GM12878 (cell line): ENCODE results near the gene FANCC. TPM values are rescaled to one million over a fixed set of nuclear protein-coding genes. Genes with fewer than 3 reads are reported as not detected.

Experiments
- ATAC-seq: fragments of 200-7000 bp; cut with Tn5 transposase; 3 replicates; pipeline ENCODE4 v1.9.1; 2020; ENCODE audit warnings: mild to moderate bottlenecking, moderate library complexity
- BruUV-seq: library from RNA; stranded (reverse); fragments of 400-500 nt; replicated peaks from 2 replicates; lab custom pipeline; 2021; lab: Mats Ljungman, UMichigan
- CTCF ChIA-PET: fragments of 300-600 bp; sonication (Branson Sonifier 250); formaldehyde crosslinking; extraction: SDS; loops from one replicate; lab custom pipeline; 2021; ENCODE audit warnings: inconsistent platforms; lab: Yijun Ruan, JAX
- POLR2A ChIA-PET: fragments of 350-600 bp; formaldehyde crosslinking; extraction: SDS; loops from one replicate; lab custom pipeline; 2021; ENCODE audit warnings: inconsistent platforms; lab: Charles Lee
- RAD21 ChIA-PET: fragments of 300-600 bp; sonication (Branson Sonifier 250); formaldehyde crosslinking; loops from one replicate; lab custom pipeline; 2023; ENCODE audit warnings: antibody characterized with exemption; ENCODE audit not compliant: unreplicated experiment; lab: Charles Lee
- SMC1A ChIA-PET: fragments of 300-600 bp; sonication (Branson Sonifier 250); formaldehyde crosslinking; loops from one replicate; lab custom pipeline; 2023; ENCODE audit not compliant: unreplicated experiment, uncharacterized antibody; lab: Charles Lee
- DNase-seq: peaks from one replicate; pipeline ENCODE4 v3.0.0-alpha.2; 2011; ENCODE audit warnings: low read depth, low spot score
- FAIRE-seq: peaks from 3 replicates; lab custom pipeline; 2011; peaks lifted over from hg19 to GRCh38; lab: Jason Lieb, UNC
- H2AFZ ChIP-seq: 2 replicates; pipeline ENCODE4 v1.6.0; 2011; ENCODE audit warnings: low read depth, low read length, control low read depth; ENCODE audit not compliant: control insufficient read depth
- H3K27ac ChIP-seq: 2 replicates; pipeline ENCODE4 v1.5.1; 2011; ENCODE audit warnings: control low read depth; ENCODE audit not compliant: control insufficient read depth, insufficient read depth
- H3K27me3 ChIP-seq, 2 experiments: replicated peaks in 1 of 2; 2 replicates each; pipeline versions ENCODE4 v1.6.0 to v1.6.1; 2011; ENCODE audit warnings: low read length in 1 of 2; ENCODE audit not compliant: control insufficient read depth in 2 of 2, insufficient read depth in 2 of 2
- H3K36me3 ChIP-seq, 2 experiments: 2 replicates each; pipeline ENCODE4 v1.5.1; 2011; ENCODE audit warnings: low read length in 1 of 2; ENCODE audit not compliant: control insufficient read depth in 2 of 2, insufficient read depth in 2 of 2
- H3K4me1 ChIP-seq: 2 replicates; pipeline ENCODE4 v1.6.1; 2011; ENCODE audit warnings: mild to moderate bottlenecking, low read length, moderate library complexity, mixed read lengths; ENCODE audit not compliant: control insufficient read depth, insufficient read depth
- H3K4me2 ChIP-seq: 2 replicates; pipeline ENCODE4 v1.6.0; 2011; ENCODE audit warnings: control low read depth; ENCODE audit not compliant: control insufficient read depth, insufficient read depth
- H3K4me3 ChIP-seq: fragments of 200-600 bp; sonication (generic); 2 replicates; pipeline ENCODE4 v1.5.1; 2016
- H3K79me2 ChIP-seq: 2 replicates; pipeline ENCODE4 v1.6.0; 2011; ENCODE audit warnings: low read length; ENCODE audit not compliant: control insufficient read depth, insufficient read depth
- H3K9ac ChIP-seq: 2 replicates; pipeline ENCODE4 v1.8.0; 2011; ENCODE audit warnings: low read length, control low read depth, mixed read lengths; ENCODE audit not compliant: control insufficient read depth, insufficient read depth
- H3K9me3 ChIP-seq: replicated peaks from 3 replicates; pipeline ENCODE4 v1.5.1; 2011; ENCODE audit warnings: mild to moderate bottlenecking, low read length; ENCODE audit not compliant: control insufficient read depth, insufficient read depth
- H4K20me1 ChIP-seq: 2 replicates; pipeline ENCODE4 v1.6.0; 2011; ENCODE audit not compliant: control insufficient read depth, insufficient read depth
- ATF2 ChIP-seq: IDR thresholded peaks from 2 replicates; pipeline ENCODE4 v1.6.1; 2012; ENCODE audit warnings: low read length, inconsistent platforms
- E2F8 ChIP-seq: fragments of 450-650 bp; IDR thresholded peaks from 2 replicates; pipeline ENCODE4 v1.6.1; 2018; ENCODE audit warnings: mild to moderate bottlenecking, low read depth, moderate library complexity; ENCODE audit not compliant: partially characterized antibody
- HDGF ChIP-seq: fragments of 450-650 bp; IDR thresholded peaks from 2 replicates; pipeline ENCODE4 v1.6.1; 2016; ENCODE audit warnings: antibody characterized with exemption
- IKZF2 ChIP-seq, 2 experiments: fragments of 450-650 bp; IDR thresholded peaks; 2 replicates each; pipeline ENCODE4 v1.6.1; 2017; ENCODE audit warnings: mild to moderate bottlenecking in 2 of 2, moderate library complexity in 2 of 2
- NFIC ChIP-seq: IDR thresholded peaks from 2 replicates; pipeline ENCODE4 v1.6.1; 2012; ENCODE audit warnings: low read depth, mild to moderate bottlenecking, inconsistent platforms, low read length, moderate library complexity
- NFXL1 ChIP-seq: fragments of 450-650 bp; IDR thresholded peaks from 2 replicates; pipeline ENCODE4 v1.6.1; 2017; ENCODE audit warnings: antibody characterized with exemption, mild to moderate bottlenecking, borderline replicate concordance
- PML ChIP-seq: IDR thresholded peaks from 2 replicates; pipeline ENCODE4 v1.6.1; 2012; ENCODE audit warnings: low read length, inconsistent platforms
- TCF3 ChIP-seq: IDR thresholded peaks from 2 replicates; pipeline ENCODE4 v1.6.1; 2012; ENCODE audit warnings: low read depth, mild to moderate bottlenecking, low read length, borderline replicate concordance; ENCODE audit not compliant: insufficient read depth
- YY1 ChIP-seq: IDR thresholded peaks from 2 replicates; pipeline ENCODE4 v1.6.1; 2011; ENCODE audit warnings: low read depth, mild to moderate bottlenecking, low read length
- WGBS: methylation state at CpG from one replicate; pipeline ENCODE4 v1.1.6; 2016; ENCODE audit warnings: low lambda C conversion rate; ENCODE audit not compliant: insufficient replicate concordance, insufficient coverage; ENCODE audit errors: missing lambda C conversion rate; 5-methylcytosine and 5-hydroxymethylcytosine counted together
- in situ Hi-C: fragments of 300-500 bp; cut with MboI; formaldehyde crosslinking; loops from 9 replicates; pipeline ENCODE4 v1.14.3; 2018; ENCODE audit warnings: mixed read lengths
- intact Hi-C: fragments of 100-400 bp; cut with micrococcal nuclease; formaldehyde crosslinking; loops from one replicate; pipeline ENCODE4 v1.14.2; 2022; ENCODE audit not compliant: unreplicated experiment
- polyA plus RNA-seq, 11 experiments: library from polyadenylated mRNA; depleted of rRNA in 4 of 11; unstranded in 6 of 11; stranded (reverse) in 5 of 11; fragments of >200 nt; fragmentation: Nextera tagmentation in 4 of 11; fragmentation: Illumina TruSeq in 1 of 11; extraction: Ambion mirVana in 4 of 11; extraction: Trizol in 1 of 11; gene quantifications; 1 replicate in 1 of 11; 2 replicates in 10 of 11; pipeline versions ENCODE4 v1.2.1 to v1.2.3, GENCODE V29; 2011 to 2016; ENCODE audit warnings: inconsistent platforms in 2 of 11, missing spikeins in 2 of 11, low read depth in 1 of 11
- total RNA-seq, 4 experiments: library from RNA; depleted of rRNA in 3 of 4; stranded (reverse); fragments of >200 nt in 3 of 4; fragmentation: Illumina TruSeq in 1 of 4; extraction: Trizol in 1 of 4; gene quantifications; 2 replicates each; pipeline versions ENCODE4 v1.2.1 to v1.2.3, GENCODE V29; 2013 to 2021
- TF ChIP-seq, protein P1 (sequence below): IDR thresholded peaks from 2 replicates; pipeline ENCODE4 v1.6.1; 2011; ENCODE audit warnings: low read depth, low read length, improper control_type of control experiment, borderline replicate concordance
- TF ChIP-seq, protein P2 (sequence below): fragments of 450-650 bp; formaldehyde crosslinking; IDR thresholded peaks from 2 replicates; pipeline ENCODE4 v1.4.0; 2022; ENCODE audit warnings: mild to moderate bottlenecking, moderate library complexity
- TF ChIP-seq, protein P3 (sequence below): IDR thresholded peaks from 2 replicates; pipeline ENCODE4 v1.6.1; 2011; ENCODE audit warnings: mild to moderate bottlenecking, low read depth, low read length, moderate library complexity; ENCODE audit not compliant: insufficient replicate concordance

The FANCC gene
- total and polyA plus RNA-seq, 10 of the 15 experiments (the other 5 are each of a cell fraction or from before 2014, with no cell fraction given) = 1.2 to 16.8 (median 10.5) TPM

GRCh38 chr9:95276395-95276954, 41.0 kb downstream of the FANCC start:
- ChIA-PET CTCF (interaction anchor here (0.9 to 1.2 kb wide), 2 partner anchors 11 to 12 kb away, joined by 3 read pairs; no protein-coding TSS in a partner anchor), POLR2A (interaction anchor here (0.5 kb wide), 1 partner anchor 106 kb away, joined by 3 read pairs; no protein-coding TSS in a partner anchor), SMC1A (no interaction called here), RAD21 (no interaction called here)
- DNase-seq = no peak
- H3K27me3 ChIP-seq = no peaks in the 10 kb centered on the region
- no peak overlapping the region for H3K4me2 ChIP-seq
- in situ Hi-C loops = no loop called here
- peaks cover 3% of the 10 kb centered on the region; the same call in 2 of the 3 replicates for H3K9me3 ChIP-seq
- WGBS = 88% methylated on average over 8 of the region's 8 CpGs
- no peaks in the 10 kb centered on the region; the same call in 1 of the 2 replicates for H3K79me2 ChIP-seq
- no peak for FAIRE-seq
- no peak overlapping the region for H2AFZ ChIP-seq
- no peak overlapping the region for H3K4me3 ChIP-seq
- H3K27ac ChIP-seq = no peak overlapping the region
- no peaks in the 10 kb centered on the region for H4K20me1 ChIP-seq
- intact Hi-C loops = no loop called here
- no peaks in the 10 kb centered on the region for H3K36me3 ChIP-seq
- no peak overlapping the region for H3K9ac ChIP-seq
- no peaks in the 10 kb centered on the region for H3K4me1 ChIP-seq
- no peak for ATAC-seq
- no TSS peak for BruUV-seq
- no peak for TF ChIP-seq HDGF
- no peak for TF ChIP-seq ATF2
- no peak for TF ChIP-seq IKZF2 (IDR thresholded peaks at IDR 0.05)
- no peak for TF ChIP-seq TCF3
- TF ChIP-seq, protein P1, sequence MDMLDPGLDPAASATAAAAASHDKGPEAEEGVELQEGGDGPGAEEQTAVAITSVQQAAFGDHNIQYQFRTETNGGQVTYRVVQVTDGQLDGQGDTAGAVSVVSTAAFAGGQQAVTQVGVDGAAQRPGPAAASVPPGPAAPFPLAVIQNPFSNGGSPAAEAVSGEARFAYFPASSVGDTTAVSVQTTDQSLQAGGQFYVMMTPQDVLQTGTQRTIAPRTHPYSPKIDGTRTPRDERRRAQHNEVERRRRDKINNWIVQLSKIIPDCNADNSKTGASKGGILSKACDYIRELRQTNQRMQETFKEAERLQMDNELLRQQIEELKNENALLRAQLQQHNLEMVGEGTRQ = no peak
- TF ChIP-seq YY1 = no peak
- TF ChIP-seq, protein P2, sequence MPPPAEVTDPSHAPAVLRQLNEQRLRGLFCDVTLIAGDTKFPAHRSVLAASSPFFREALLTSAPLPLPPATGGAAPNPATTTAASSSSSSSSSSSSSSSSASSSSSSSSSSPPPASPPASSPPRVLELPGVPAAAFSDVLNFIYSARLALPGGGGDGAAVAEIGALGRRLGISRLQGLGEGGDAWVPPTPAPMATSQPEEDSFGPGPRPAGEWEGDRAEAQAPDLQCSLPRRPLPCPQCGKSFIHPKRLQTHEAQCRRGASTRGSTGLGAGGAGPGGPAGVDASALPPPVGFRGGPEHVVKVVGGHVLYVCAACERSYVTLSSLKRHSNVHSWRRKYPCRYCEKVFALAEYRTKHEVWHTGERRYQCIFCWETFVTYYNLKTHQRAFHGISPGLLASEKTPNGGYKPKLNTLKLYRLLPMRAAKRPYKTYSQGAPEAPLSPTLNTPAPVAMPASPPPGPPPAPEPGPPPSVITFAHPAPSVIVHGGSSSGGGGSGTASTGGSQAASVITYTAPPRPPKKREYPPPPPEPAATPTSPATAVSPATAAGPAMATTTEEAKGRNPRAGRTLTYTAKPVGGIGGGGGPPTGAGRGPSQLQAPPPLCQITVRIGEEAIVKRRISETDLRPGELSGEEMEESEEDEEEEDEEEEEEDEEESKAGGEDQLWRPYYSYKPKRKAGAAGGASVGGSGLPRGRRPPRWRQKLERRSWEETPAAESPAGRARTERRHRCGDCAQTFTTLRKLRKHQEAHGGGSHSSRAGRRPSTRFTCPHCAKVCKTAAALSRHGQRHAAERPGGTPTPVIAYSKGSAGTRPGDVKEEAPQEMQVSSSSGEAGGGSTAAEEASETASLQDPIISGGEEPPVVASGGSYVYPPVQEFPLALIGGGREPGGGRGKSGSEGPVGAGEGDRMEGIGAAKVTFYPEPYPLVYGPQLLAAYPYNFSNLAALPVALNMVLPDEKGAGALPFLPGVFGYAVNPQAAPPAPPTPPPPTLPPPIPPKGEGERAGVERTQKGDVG (CRISPR knock-in tag) = no peak
- no peak for TF ChIP-seq E2F8
- TF ChIP-seq NFXL1 = no peak
- no peak for TF ChIP-seq NFIC
- TF ChIP-seq, protein P3, sequence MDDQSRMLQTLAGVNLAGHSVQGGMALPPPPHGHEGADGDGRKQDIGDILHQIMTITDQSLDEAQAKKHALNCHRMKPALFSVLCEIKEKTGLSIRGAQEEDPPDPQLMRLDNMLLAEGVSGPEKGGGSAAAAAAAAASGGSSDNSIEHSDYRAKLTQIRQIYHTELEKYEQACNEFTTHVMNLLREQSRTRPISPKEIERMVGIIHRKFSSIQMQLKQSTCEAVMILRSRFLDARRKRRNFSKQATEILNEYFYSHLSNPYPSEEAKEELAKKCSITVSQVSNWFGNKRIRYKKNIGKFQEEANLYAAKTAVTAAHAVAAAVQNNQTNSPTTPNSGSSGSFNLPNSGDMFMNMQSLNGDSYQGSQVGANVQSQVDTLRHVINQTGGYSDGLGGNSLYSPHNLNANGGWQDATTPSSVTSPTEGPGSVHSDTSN = no peak
- no peak for TF ChIP-seq PML
